ENCODE data around the gene CUZD1.

The CUZD1 gene

DNA sequence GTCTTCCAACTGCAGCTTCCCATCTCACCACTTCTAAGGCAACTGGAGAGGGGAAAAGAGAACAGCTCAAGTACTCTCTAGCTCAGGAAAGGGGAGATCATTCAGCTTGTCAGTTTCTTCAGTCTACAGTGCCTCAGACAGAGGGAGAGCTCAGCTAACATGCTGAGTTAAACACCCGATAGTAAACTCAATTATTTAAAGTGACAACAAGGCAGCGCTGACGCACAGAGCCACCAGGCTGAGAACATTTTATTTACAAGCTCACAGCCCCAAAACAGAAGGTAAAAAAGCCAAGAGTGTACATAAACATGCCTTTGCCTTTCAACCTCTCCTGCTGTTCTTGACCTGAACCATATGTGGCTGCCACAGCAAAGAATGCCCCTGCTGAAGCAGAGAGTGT is 10.1 kb upstream of the CUZD1 start:
- DNase-seq (ENCODE audit: low read depth in 1 of 2, low spot score in 1 of 2): no peak
- H3K27me3 ChIP-seq (ENCODE audit: insufficient read depth, poor library complexity, severe bottlenecking): no peaks in the 10 kb centered on the region
- H3K27ac ChIP-seq (replicated peaks): no peak overlapping the region
- no peak overlapping the region for H3K4me3 ChIP-seq (replicated peaks; ENCODE audit: insufficient read depth, low read length)
- TF ChIP-seq POLR2AphosphoS5 (IDR thresholded peaks at IDR 0.05; ENCODE audit: low read depth): no peak
- no peak for TF ChIP-seq GABPA (IDR thresholded peaks at IDR 0.05; ENCODE audit: low read depth)
- TF ChIP-seq, protein P1, sequence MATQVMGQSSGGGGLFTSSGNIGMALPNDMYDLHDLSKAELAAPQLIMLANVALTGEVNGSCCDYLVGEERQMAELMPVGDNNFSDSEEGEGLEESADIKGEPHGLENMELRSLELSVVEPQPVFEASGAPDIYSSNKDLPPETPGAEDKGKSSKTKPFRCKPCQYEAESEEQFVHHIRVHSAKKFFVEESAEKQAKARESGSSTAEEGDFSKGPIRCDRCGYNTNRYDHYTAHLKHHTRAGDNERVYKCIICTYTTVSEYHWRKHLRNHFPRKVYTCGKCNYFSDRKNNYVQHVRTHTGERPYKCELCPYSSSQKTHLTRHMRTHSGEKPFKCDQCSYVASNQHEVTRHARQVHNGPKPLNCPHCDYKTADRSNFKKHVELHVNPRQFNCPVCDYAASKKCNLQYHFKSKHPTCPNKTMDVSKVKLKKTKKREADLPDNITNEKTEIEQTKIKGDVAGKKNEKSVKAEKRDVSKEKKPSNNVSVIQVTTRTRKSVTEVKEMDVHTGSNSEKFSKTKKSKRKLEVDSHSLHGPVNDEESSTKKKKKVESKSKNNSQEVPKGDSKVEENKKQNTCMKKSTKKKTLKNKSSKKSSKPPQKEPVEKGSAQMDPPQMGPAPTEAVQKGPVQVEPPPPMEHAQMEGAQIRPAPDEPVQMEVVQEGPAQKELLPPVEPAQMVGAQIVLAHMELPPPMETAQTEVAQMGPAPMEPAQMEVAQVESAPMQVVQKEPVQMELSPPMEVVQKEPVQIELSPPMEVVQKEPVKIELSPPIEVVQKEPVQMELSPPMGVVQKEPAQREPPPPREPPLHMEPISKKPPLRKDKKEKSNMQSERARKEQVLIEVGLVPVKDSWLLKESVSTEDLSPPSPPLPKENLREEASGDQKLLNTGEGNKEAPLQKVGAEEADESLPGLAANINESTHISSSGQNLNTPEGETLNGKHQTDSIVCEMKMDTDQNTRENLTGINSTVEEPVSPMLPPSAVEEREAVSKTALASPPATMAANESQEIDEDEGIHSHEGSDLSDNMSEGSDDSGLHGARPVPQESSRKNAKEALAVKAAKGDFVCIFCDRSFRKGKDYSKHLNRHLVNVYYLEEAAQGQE (IDR thresholded peaks at IDR 0.05; ENCODE audit: insufficient replicate concordance, low read depth): no peak
- no peak for TF ChIP-seq SPI1 (IDR thresholded peaks at IDR 0.05; ENCODE audit: borderline replicate concordance, low read depth)
- TF ChIP-seq, protein P2, sequence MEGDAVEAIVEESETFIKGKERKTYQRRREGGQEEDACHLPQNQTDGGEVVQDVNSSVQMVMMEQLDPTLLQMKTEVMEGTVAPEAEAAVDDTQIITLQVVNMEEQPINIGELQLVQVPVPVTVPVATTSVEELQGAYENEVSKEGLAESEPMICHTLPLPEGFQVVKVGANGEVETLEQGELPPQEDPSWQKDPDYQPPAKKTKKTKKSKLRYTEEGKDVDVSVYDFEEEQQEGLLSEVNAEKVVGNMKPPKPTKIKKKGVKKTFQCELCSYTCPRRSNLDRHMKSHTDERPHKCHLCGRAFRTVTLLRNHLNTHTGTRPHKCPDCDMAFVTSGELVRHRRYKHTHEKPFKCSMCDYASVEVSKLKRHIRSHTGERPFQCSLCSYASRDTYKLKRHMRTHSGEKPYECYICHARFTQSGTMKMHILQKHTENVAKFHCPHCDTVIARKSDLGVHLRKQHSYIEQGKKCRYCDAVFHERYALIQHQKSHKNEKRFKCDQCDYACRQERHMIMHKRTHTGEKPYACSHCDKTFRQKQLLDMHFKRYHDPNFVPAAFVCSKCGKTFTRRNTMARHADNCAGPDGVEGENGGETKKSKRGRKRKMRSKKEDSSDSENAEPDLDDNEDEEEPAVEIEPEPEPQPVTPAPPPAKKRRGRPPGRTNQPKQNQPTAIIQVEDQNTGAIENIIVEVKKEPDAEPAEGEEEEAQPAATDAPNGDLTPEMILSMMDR (IDR thresholded peaks at IDR 0.05; ENCODE audit: insufficient read depth, low read length): no peak

DNA sequence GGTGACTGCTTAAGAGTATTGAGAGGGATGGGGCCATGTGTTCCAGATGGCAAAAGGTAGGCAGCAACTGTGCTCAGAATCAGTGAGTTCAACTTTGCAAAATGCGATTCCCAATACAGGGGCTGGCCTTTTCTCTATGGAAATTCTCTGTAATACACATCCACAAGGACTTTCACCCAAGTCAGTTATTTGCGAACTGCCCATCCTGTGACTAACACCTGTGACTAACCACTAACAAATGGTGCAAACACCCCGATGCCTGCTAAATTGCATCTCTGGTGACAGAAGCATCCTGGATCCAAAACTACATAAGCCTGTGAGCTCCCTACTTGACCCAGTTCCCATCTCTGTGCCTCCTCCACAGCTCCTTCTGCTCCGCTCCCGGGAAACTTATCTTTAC is 9.0 kb upstream of the CUZD1 start:
- no peak for DNase-seq (ENCODE audit: low read depth in 1 of 2, low spot score in 1 of 2)
- Histone ChIP-seq H3K4me3 (replicated peaks; ENCODE audit: insufficient read depth, low read length) (no peak overlapping the region), H3K27ac (replicated peaks) (no peak overlapping the region), H3K27me3 (ENCODE audit: insufficient read depth, poor library complexity, severe bottlenecking) (no peaks in the 10 kb centered on the region)
- TF ChIP-seq, protein P2 (IDR thresholded peaks at IDR 0.05; ENCODE audit: insufficient read depth, low read length): no peak
- TF ChIP-seq GABPA (IDR thresholded peaks at IDR 0.05; ENCODE audit: low read depth) (no peak), POLR2AphosphoS5 (IDR thresholded peaks at IDR 0.05; ENCODE audit: low read depth) (no peak), SPI1 (IDR thresholded peaks at IDR 0.05; ENCODE audit: borderline replicate concordance, low read depth) (no peak)
- TF ChIP-seq, protein P1 (IDR thresholded peaks at IDR 0.05; ENCODE audit: insufficient replicate concordance, low read depth): no peak

DNA sequence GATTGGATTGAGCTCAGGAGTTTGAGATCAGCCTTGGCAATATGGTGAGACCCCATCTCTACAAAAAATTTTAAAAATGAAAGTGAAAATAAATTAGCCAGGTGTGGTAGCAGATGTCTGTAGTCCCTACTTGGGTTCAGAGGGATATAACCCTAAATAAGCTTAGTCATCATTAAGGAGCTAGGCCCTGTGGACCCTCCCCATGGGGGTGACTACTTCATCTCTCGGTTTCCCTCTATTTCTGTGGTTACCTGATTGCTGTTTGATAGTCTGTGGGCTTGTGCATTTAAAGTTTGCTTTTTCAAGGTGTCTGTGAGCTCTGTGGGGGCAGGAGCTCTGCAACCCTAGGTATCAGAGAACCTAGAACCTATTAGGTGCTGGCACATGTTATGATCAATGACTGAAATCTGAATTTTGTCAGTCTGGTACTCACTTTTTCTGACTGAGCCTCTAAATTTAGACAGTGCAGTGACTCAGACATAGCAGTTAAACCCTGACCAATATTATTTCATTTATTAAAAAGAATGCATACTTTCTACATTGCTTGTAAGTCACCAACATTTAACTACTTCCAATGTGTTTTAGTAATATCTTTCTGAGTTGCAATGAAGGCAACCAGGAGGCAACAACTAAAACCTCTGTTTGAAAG is 8.1 kb upstream of the CUZD1 start:
- Histone ChIP-seq H3K27me3 (ENCODE audit: insufficient read depth, poor library complexity, severe bottlenecking) (no peaks in the 10 kb centered on the region), H3K27ac (replicated peaks) (no peak overlapping the region), H3K4me3 (replicated peaks; ENCODE audit: insufficient read depth, low read length) (no peak overlapping the region)
- no peak for DNase-seq (ENCODE audit: low read depth in 1 of 2, low spot score in 1 of 2)
- TF ChIP-seq, protein P1 (IDR thresholded peaks at IDR 0.05; ENCODE audit: insufficient replicate concordance, low read depth): no peak
- TF ChIP-seq POLR2AphosphoS5 (IDR thresholded peaks at IDR 0.05; ENCODE audit: low read depth) (no peak), SPI1 (IDR thresholded peaks at IDR 0.05; ENCODE audit: borderline replicate concordance, low read depth) (no peak), GABPA (IDR thresholded peaks at IDR 0.05; ENCODE audit: low read depth) (no peak)
- TF ChIP-seq, protein P2 (IDR thresholded peaks at IDR 0.05; ENCODE audit: insufficient read depth, low read length): no peak
